ENCODE results near the gene CD63.
A peak's percentile ranks its signal among the peaks of the same experiment; 100 is the strongest.
"Not testable (repeated sequence)": the region's sequence is repeated elsewhere in the genome, so short reads cannot be mapped to it uniquely, and the experiment has no call there.

The CD63 gene, protein sequence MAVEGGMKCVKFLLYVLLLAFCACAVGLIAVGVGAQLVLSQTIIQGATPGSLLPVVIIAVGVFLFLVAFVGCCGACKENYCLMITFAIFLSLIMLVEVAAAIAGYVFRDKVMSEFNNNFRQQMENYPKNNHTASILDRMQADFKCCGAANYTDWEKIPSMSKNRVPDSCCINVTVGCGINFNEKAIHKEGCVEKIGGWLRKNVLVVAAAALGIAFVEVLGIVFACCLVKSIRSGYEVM

DNA sequence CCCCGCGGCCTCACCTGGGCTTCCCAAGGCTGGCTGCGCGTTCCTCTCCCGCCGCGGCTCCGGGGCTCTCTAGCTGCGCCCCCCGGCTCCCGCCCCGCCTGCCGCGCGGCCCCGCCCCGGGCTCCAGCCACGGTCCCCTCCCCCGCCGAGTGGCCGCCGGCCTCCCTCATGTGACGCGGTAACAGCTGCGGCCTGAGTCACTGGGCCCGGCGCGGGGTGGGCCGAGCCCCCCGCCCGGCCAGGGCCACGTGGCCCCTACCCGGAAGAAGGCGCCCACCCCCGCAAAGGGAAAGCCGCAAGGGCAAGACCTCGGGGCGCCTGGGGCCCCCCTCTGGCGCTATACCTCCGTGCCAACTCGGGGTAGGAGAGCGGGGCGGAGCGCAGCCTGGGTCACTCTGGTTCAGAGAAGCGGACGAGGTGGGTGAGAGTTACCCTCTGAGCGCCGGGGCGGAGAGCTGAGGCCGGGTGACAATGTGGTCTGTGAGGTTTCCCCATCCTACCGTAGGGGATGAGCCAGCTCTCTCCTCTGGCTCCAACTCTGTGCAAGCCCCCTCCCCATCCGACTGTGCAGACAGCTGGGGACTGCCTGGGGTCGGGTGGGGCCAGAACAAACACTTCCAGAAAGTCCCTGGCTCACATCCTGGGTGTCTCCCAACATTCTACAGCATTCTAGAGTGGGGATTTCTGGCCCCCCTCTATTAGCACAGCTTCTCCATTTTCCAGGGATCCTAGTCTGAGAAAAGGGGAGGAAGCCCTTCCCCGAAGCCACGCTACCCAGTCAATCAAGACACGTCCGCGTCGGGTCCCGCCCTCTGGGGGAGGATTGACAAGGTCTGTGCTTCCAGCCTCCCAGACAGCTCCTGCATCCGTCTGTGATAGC, at the start of gene CD63:
Gene CD63 (minus strand): TSS at position 71 of the 880 bp plus-strand sequence. CDS start 668 bp downstream, outside the sequence.
- peak within 1 kb of the TSS; percentile 94 for H3K4me3 Mint-ChIP-seq
- DNase-seq, result peak; percentile 86
- H3K27me3 Mint-ChIP-seq, result no peaks in the 10 kb centered on the region
- H3K4me1 Mint-ChIP-seq, result peaks cover 37% of the 10 kb centered on the region
- H3K9me3 Mint-ChIP-seq, result no peaks in the 10 kb centered on the region
- peak; percentile 78 for ATAC-seq
- peak within 1 kb of the TSS; percentile 97 for H3K27ac Mint-ChIP-seq
- peaks cover 3% of the 10 kb centered on the region for H3K36me3 Mint-ChIP-seq (ENCODE audit: low read depth)

DNA sequence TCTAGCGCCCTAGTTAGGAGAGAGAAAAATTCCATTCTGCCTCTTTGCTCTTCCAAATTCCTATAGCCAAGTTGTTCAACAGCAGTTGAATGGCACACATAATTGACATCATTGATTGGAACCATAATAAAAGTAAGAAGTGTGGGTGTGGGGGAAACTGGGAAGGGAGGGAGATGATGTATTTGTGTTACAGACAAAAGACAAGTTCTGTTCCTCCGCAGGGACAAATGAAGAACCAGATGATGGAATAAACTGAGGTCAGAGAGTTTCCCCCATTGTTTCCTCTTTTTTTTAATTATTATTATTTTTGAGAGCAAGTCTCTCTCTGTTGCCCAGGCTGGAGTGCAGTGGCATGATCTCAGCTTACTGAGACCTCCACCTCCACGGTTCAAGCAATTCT, 49.0 kb upstream of the CD63 start:
- peaks cover 13% of the 10 kb centered on the region for H3K4me1 Mint-ChIP-seq
- no peak overlapping the region for H3K27ac Mint-ChIP-seq
- no peak overlapping the region for H3K4me3 Mint-ChIP-seq
- peaks cover 33% of the 10 kb centered on the region for H3K36me3 Mint-ChIP-seq (ENCODE audit: low read depth)
- no peak for DNase-seq
- H3K27me3 Mint-ChIP-seq, result no peaks in the 10 kb centered on the region
- no peak for ATAC-seq
- no peaks in the 10 kb centered on the region for H3K9me3 Mint-ChIP-seq

DNA sequence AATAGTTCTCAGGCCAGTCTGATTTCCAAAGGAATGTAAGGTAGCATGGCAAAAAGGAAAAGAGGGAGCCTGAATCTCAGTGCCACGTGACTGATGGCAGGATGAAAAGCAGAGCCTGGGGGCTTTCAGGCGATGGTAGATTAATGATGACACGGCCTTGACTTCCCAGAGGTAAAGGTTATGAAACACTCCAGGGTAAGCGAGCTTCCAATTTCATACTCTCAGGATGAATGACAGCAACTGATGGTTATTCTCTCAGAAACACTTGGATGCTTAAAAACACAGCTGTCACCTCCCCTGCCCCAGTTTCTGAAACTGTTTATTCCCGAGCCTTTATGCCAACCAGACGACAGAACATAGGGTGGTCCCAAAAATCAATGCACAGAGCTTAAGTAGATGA, 42.9 kb upstream of the CD63 start:
- no peaks in the 10 kb centered on the region for H3K27me3 Mint-ChIP-seq
- H3K9me3 Mint-ChIP-seq, result no peaks in the 10 kb centered on the region
- H3K4me3 Mint-ChIP-seq, result no peak overlapping the region
- ATAC-seq, result no peak
- H3K36me3 Mint-ChIP-seq (ENCODE audit: low read depth), result peaks cover 34% of the 10 kb centered on the region
- H3K4me1 Mint-ChIP-seq, result peaks cover 3% of the 10 kb centered on the region
- no peak overlapping the region for H3K27ac Mint-ChIP-seq
- no peak for DNase-seq

DNA sequence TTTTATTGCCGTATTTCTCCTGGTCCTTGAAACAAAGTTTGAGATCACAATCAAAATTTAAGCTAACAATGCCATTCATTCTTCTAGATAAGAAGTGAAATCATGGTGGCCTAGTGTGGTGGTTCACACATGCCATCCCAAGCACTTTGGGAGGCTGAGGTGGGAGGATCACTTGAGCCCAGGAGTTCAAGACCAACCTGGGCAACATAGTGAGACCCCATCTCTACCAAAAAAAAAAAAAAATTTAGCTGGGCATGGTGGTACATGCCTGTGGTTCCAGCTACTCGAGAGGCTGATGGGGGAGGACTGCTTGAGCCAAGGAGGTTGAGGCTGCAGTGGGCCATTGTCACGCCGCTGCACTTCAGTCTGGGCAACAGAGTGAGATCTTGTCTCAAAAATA, 38.3 kb upstream of the CD63 start:
- no peaks in the 10 kb centered on the region for H3K27me3 Mint-ChIP-seq
- peaks cover 35% of the 10 kb centered on the region for H3K36me3 Mint-ChIP-seq (ENCODE audit: low read depth)
- no peaks in the 10 kb centered on the region for H3K4me1 Mint-ChIP-seq
- DNase-seq (no peak), ATAC-seq (no peak)
- H3K4me3 Mint-ChIP-seq, result no peak overlapping the region
- H3K27ac Mint-ChIP-seq, result no peak overlapping the region
- no peaks in the 10 kb centered on the region for H3K9me3 Mint-ChIP-seq

DNA sequence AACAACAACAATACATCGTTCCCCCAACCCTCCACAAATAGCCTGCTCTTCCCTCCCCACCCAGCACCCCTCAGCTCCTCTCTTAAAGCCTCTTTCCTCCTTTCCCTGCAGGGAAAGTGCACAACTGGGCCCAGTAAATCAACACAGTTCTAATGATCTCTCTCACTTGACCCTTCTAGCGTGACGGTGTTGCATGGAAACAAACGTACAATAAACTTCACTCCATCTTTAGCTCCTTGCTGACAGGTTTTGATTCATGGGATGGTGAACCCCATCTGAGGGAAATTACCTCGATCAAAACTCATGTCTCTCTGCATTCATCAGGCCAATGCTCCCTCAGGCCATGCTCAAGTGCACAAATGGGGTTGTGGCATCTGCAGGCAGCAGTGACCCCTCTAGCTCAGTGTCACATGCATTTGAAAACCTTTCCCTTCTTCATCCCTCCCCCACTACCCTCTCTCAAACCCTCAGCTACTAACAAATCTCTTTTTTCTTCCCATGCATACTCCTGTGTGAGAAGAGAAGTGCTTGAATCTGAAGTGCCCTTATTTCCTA, 37.0 kb upstream of the CD63 start:
- no peaks in the 10 kb centered on the region for H3K9me3 Mint-ChIP-seq
- H3K27ac Mint-ChIP-seq, result no peak overlapping the region
- DNase-seq, result no peak
- H3K4me1 Mint-ChIP-seq, result peaks cover 2% of the 10 kb centered on the region
- no peaks in the 10 kb centered on the region for H3K27me3 Mint-ChIP-seq
- peaks cover 25% of the 10 kb centered on the region for H3K36me3 Mint-ChIP-seq (ENCODE audit: low read depth)
- H3K4me3 Mint-ChIP-seq, result no peak overlapping the region
- no peak for ATAC-seq

DNA sequence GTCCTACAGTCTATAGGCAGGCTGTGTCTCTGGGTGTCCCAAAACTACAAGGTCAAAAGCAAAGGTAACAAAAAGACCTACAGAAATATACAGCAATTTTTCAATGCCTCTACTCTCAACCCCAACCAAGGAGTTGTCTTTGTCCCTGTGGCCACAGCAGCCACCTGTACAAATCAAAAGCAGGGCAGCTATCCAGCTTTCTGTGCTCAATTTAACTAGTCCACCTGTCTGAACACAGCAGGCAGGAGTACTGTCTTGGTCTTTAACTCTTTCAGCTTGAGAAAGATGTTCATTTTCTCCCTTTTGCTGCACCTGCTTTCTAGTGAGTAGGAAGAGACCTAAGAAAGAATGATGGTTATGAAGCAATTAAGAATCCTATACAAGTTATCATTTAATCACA, 33.8 kb upstream of the CD63 start:
- Mint-ChIP-seq H3K27me3 (no peaks in the 10 kb centered on the region), H3K9me3 (no peaks in the 10 kb centered on the region), H3K36me3 (ENCODE audit: low read depth) (peaks cover 40% of the 10 kb centered on the region), H3K4me1 (peaks cover 6% of the 10 kb centered on the region), H3K27ac (no peak overlapping the region), H3K4me3 (no peak overlapping the region)
- no peak for DNase-seq
- ATAC-seq, result no peak

DNA sequence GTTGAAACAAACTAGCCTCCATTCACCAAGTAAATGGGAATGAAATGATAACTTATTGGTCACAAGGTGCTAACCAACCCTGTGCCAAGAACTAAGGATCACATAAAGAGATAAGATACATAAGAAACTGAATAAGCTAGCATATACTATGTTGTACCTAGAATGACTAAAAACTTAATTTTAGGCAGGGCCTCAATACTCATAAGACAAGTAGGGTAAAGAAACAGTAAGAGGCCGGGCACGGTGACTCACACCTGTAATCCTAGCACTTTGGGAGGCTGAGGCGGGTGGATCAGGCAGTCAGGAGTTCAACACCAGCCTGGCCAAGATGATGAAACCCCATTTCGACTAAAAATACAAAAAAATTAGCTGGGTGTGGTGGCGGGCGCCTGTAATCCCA, 31.9 kb upstream of the CD63 start:
- peaks cover 39% of the 10 kb centered on the region for H3K36me3 Mint-ChIP-seq (ENCODE audit: low read depth)
- H3K4me1 Mint-ChIP-seq, result peaks cover 9% of the 10 kb centered on the region
- no peaks in the 10 kb centered on the region for H3K9me3 Mint-ChIP-seq
- no peak for DNase-seq
- peak overlapping the region; percentile 74 for H3K27ac Mint-ChIP-seq
- ATAC-seq, result peak; percentile 82
- no peaks in the 10 kb centered on the region for H3K27me3 Mint-ChIP-seq
- no peak overlapping the region for H3K4me3 Mint-ChIP-seq

DNA sequence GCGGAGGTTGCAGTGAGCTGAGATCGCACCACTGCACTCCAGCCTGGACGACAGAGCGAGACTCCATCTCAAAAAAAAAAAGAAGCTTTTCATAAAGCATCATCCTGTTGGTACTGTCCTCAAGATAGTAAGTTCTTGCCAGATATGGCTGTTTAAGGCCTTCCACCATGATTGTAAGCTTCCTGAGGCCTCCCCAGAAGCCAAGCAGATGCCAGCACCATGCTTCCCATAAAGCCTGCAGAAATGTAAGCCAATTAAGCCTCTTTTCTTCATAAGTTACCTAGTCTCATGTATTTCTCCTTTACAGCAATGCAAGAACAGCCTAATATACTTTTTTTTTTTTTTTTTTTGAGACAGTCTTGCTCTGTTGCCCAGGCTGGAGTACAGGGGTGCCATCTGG, 29.8 kb upstream of the CD63 start:
- not testable (repeated sequence) for H3K27ac Mint-ChIP-seq, DNase-seq, H3K4me3 Mint-ChIP-seq, H3K9me3 Mint-ChIP-seq, ATAC-seq, H3K27me3 Mint-ChIP-seq
- H3K4me1 Mint-ChIP-seq, result peaks cover 13% of the 10 kb centered on the region
- H3K36me3 Mint-ChIP-seq (ENCODE audit: low read depth), result peaks cover 44% of the 10 kb centered on the region

DNA sequence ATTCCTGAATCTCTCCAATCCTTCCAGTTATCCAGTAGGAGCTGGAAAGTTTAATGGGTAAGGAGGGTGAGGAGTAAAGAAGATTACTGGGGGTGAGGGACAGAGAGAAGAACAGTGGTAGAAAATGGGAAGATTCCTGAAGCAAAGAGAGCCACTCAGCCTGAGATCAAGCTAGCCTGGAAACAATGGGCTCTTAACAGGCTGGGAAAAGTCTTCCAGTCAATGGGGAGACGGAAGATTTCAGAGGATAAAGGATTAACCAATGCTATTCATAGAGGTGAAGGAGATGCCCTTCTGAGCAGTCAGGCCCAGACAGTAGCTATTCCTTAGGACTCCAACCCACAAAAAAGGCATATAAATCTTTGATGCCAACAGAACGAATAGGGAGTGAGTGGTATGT, 28.9 kb upstream of the CD63 start:
- H3K9me3 Mint-ChIP-seq, result no peaks in the 10 kb centered on the region
- DNase-seq (no peak), ATAC-seq (no peak)
- peaks cover 46% of the 10 kb centered on the region for H3K36me3 Mint-ChIP-seq (ENCODE audit: low read depth)
- H3K27me3 Mint-ChIP-seq, result no peaks in the 10 kb centered on the region
- peaks cover 13% of the 10 kb centered on the region for H3K4me1 Mint-ChIP-seq
- H3K27ac Mint-ChIP-seq, result no peak overlapping the region
- no peak overlapping the region for H3K4me3 Mint-ChIP-seq

DNA sequence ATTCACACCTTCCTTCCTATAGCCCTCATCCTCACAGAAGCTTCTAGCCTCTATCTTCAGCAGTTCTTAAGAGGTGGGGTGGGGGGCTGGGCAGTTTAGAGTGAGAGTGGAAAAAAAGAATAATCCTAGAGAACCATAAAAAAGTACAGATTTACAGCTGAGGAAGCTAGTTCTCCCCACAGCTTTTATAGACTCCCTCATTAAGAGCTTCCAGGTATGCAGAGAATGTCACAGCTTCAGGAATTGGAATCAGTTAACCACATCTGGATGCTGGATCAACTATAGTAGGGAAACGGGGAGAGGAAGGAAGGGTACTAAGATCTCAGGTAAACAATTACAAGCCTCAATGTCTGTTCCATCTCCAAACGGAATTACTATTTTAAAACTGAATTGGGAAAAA, 26.4 kb upstream of the CD63 start:
- no peak for ATAC-seq
- DNase-seq, result no peak
- Mint-ChIP-seq H3K27me3 (no peaks in the 10 kb centered on the region), H3K27ac (peak overlapping the region; percentile 28), H3K9me3 (no peaks in the 10 kb centered on the region), H3K4me3 (no peak overlapping the region), H3K36me3 (ENCODE audit: low read depth) (peaks cover 52% of the 10 kb centered on the region), H3K4me1 (peaks cover 10% of the 10 kb centered on the region)

DNA sequence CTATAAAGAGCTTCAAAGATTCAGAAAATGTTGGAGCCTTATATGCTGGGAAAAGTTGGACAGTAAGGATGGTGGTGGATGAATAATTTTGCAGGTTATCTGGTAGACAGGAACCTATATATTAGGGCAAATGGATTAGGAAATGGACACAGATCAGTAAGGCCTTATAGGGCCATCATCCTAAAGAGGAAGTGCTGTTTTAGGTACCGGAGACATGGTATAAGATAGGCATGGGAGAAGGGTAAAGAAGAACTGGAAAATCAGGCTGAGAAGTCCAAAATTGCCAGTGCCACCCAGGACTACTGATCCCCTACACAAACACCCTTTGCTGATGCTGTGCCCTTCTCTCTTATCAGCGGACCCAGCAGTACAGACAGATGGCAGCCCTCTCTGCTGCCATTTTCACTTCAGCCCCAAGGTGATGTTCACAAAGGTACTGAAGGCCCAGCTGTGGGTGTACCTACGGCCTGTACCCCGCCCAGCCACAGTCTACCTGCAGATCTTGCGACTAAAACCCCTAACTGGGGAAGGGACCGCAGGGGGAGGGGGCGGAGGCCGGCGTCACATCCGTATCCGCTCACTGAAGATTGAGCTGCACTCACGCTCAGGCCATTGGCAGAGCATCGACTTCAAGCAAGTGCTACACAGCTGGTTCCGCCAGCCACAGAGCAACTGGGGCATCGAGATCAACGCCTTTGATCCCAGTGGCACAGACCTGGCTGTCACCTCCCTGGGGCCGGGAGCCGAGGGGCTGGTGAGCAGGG, 19.6 kb upstream of the CD63 start:
- peaks cover 21% of the 10 kb centered on the region for H3K36me3 Mint-ChIP-seq (ENCODE audit: low read depth)
- no peaks in the 10 kb centered on the region for H3K27me3 Mint-ChIP-seq
- H3K27ac Mint-ChIP-seq, result no peak overlapping the region
- H3K4me3 Mint-ChIP-seq, result no peak overlapping the region
- H3K9me3 Mint-ChIP-seq, result no peaks in the 10 kb centered on the region
- peaks cover 29% of the 10 kb centered on the region for H3K4me1 Mint-ChIP-seq
- DNase-seq, result no peak
- no peak for ATAC-seq

DNA sequence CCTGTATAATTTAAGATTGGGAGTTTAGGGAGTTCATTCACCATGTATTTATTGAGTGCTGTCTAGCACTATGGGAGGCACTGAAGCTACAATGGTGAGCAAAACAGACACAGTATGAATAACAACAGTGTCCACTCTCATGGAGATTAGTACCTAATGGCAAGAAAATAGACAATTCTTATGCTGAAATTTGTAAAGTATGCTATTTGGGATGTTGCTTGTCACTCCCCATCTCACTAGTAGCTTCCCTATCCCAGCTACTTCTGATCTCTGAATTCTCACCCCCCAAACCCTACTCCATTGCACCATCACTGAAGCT, 18.1 kb upstream of the CD63 start:
- Mint-ChIP-seq H3K4me3 (no peak overlapping the region), H3K27me3 (no peaks in the 10 kb centered on the region), H3K36me3 (ENCODE audit: low read depth) (peaks cover 11% of the 10 kb centered on the region), H3K9me3 (no peaks in the 10 kb centered on the region), H3K4me1 (peaks cover 39% of the 10 kb centered on the region), H3K27ac (no peak overlapping the region)
- ATAC-seq (no peak), DNase-seq (no peak)

DNA sequence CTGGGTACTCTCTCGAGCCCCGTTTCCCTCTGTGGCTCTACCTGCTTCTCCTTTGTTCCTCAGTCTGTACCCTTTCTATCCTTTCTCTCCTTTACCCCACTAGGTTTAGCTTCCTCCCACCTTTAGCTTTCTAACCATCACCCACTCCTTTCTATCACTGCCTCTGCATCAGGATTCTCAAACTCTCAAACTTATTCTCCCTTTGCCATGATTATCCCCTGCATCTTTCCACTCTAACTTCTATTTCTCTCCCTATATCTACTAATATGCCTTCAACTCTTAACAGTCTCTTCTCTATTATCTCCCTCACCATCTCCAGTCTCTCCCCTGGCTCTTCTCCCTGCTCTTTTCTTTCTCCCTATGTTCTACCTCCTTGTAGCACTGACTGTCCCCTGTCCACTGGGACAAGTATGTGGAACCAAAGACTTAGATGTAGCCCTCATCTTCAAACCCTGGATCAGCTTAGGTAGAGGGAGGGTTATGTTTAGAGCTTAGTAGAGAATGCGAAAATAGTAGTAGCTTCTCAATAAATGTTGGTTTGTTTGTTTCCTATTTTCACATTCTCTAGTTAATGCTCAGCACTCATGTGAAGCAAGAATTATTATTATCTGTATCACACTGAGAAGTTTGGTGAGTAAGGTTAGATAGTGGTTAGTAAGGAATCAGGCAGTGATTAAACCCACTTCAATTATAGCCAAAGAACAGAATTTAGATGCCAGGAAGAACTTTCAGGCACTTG, 17.5 kb upstream of the CD63 start:
- H3K4me3 Mint-ChIP-seq, result no peak overlapping the region
- DNase-seq (no peak), ATAC-seq (no peak)
- H3K27me3 Mint-ChIP-seq, result no peaks in the 10 kb centered on the region
- no peaks in the 10 kb centered on the region for H3K9me3 Mint-ChIP-seq
- peak overlapping the region; percentile 24 for H3K27ac Mint-ChIP-seq
- peaks cover 41% of the 10 kb centered on the region for H3K4me1 Mint-ChIP-seq
- peaks cover 10% of the 10 kb centered on the region for H3K36me3 Mint-ChIP-seq (ENCODE audit: low read depth)

Measured in activated naive CD8-positive, alpha-beta T cell treated with anti-CD3 and anti-CD28 coated beads, Interleukin-2, amount 50 U/mL, for 24 hours (primary cell).